ENCODE measurements around the gene MSI2. TPM values are rescaled to one million over a fixed set of nuclear protein-coding genes. Genes with fewer than 3 reads are reported as not detected.

Gene MSI2
- total and polyA plus RNA-seq, 9 of the 15 experiments (the other 6 are each of a cell fraction or from before 2014, with no cell fraction given): 4.6 to 61.8 (median 42.4) TPM

GRCh38 chr17:57459286-57459915 is 203.1 kb downstream of the MSI2 start (continued):
- TF ChIP-seq TFAP4 (CRISPR knock-in tag; IDR thresholded peaks at IDR 0.05; ENCODE audit: borderline replicate concordance) (0 out of 2 replicates have a peak, but pooled peaks have one; percentile 25), ZNF717 (CRISPR knock-in tag; IDR thresholded peaks at IDR 0.05) (no peak), SUPT5H (IDR thresholded peaks at IDR 0.05) (no peak), ZNF239 (CRISPR knock-in tag; IDR thresholded peaks at IDR 0.05) (peak; percentile 15; the same call in 1 of the 2 replicates), ARID1B (IDR thresholded peaks at IDR 0.05) (peak; percentile 79), ZBTB2 (IDR thresholded peaks at IDR 0.05) (no peak), RAD51 (IDR thresholded peaks at IDR 0.05; ENCODE audit: borderline replicate concordance, low read depth) (peak; percentile 46), TEAD2 (tag; IDR thresholded peaks at IDR 0.05) (no peak), MTF1 (CRISPR knock-in tag; IDR thresholded peaks at IDR 0.05; ENCODE audit: borderline replicate concordance) (no peak), PREB (CRISPR knock-in tag; IDR thresholded peaks at IDR 0.05) (no peak), THRB (CRISPR knock-in tag; conservative IDR thresholded peaks at IDR 0.05) (0 out of 2 replicates have a peak, but pooled peaks have one; percentile 52), C11orf30 (IDR thresholded peaks at IDR 0.05; ENCODE audit: low read depth) (no peak), KDM1A (IDR thresholded peaks at IDR 0.05) (peak in 1 of 2 experiments; percentile 31; a peak in 1 of 4 replicates), PTRF (tag; IDR thresholded peaks at IDR 0.05) (no peak)

Data from K562 (cell line).